ENCODE results near the gene BCL11B.

DNA sequence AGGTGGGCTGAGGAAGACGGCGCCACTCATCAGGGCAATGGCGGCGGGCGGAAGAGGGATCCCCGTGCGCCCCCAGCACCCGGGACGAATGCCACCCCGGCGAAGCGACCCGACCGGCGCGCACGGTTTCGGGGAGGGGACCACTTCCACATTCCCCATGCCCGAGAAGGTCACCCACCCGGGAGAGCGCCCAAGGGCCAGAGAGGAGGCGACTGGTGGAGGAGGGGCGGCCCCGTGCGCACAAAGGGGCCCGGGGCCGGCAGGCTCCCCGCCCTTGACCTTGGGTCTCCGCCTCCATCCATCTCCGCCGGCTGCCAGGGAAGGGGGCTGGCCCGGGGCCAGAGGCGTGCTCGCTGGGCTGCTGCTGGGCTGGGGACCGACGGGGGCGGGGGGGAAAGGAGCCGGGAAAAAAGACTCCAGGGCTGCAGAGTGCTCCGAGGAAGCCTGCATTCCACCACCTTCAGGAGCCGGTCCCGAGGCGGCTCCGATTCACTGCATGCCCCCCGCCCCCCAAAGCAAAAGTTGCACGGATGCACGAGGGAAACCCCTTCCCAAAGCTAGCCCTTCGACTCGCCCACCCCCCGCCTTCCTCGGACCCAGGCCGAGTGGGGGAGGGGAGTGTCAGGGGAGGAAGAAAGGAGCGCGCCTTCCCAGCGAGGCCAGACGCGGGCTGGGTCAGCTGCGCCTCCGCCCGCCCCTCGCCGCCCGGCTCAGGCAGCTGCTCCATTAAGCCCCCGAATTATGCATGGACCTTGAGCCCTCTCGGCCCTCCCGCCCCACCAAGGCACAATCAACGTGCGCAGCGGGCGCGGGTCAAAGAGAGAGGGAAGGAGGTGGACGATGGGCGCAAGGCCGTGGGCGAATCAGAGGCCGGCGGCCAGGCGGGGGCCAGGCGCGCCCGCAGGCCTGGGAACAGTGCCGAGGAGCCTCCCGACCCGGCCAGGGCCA, 26.2 kb downstream of the BCL11B start:
- no peak for TF ChIP-seq ISL1 (CRISPR knock-in tag; IDR thresholded peaks at IDR 0.05)
- TF ChIP-seq SNAI2 (CRISPR knock-in tag; IDR thresholded peaks at IDR 0.05): no peak
- TF ChIP-seq, protein P1, sequence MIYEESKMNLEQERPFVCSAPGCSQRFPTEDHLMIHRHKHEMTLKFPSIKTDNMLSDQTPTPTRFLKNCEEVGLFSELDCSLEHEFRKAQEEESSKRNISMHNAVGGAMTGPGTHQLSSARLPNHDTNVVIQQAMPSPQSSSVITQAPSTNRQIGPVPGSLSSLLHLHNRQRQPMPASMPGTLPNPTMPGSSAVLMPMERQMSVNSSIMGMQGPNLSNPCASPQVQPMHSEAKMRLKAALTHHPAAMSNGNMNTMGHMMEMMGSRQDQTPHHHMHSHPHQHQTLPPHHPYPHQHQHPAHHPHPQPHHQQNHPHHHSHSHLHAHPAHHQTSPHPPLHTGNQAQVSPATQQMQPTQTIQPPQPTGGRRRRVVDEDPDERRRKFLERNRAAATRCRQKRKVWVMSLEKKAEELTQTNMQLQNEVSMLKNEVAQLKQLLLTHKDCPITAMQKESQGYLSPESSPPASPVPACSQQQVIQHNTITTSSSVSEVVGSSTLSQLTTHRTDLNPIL (CRISPR knock-in tag; IDR thresholded peaks at IDR 0.05; ENCODE audit: low read depth): no peak
- no peak for TF ChIP-seq ZFP3 (CRISPR knock-in tag; IDR thresholded peaks at IDR 0.05)
- TF ChIP-seq TCF4 (CRISPR knock-in tag; IDR thresholded peaks at IDR 0.05; ENCODE audit: borderline replicate concordance): no peak
- TF ChIP-seq, protein P2, sequence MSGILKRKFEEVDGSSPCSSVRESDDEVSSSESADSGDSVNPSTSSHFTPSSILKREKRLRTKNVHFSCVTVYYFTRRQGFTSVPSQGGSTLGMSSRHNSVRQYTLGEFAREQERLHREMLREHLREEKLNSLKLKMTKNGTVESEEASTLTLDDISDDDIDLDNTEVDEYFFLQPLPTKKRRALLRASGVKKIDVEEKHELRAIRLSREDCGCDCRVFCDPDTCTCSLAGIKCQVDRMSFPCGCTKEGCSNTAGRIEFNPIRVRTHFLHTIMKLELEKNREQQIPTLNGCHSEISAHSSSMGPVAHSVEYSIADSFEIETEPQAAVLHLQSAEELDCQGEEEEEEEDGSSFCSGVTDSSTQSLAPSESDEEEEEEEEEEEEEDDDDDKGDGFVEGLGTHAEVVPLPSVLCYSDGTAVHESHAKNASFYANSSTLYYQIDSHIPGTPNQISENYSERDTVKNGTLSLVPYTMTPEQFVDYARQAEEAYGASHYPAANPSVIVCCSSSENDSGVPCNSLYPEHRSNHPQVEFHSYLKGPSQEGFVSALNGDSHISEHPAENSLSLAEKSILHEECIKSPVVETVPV (CRISPR knock-in tag; IDR thresholded peaks at IDR 0.05): no peak
- TF ChIP-seq ESRRG (CRISPR knock-in tag; IDR thresholded peaks at IDR 0.05): no peak
- no peak for TF ChIP-seq ZC3H10 (CRISPR knock-in tag; IDR thresholded peaks at IDR 0.05)
- no peak for TF ChIP-seq ZNF565 (CRISPR knock-in tag; conservative IDR thresholded peaks at IDR 0.05; ENCODE audit: low read depth)
- no peak for TF ChIP-seq OSR1 (CRISPR knock-in tag; IDR thresholded peaks at IDR 0.05)
- TF ChIP-seq, protein P3, sequence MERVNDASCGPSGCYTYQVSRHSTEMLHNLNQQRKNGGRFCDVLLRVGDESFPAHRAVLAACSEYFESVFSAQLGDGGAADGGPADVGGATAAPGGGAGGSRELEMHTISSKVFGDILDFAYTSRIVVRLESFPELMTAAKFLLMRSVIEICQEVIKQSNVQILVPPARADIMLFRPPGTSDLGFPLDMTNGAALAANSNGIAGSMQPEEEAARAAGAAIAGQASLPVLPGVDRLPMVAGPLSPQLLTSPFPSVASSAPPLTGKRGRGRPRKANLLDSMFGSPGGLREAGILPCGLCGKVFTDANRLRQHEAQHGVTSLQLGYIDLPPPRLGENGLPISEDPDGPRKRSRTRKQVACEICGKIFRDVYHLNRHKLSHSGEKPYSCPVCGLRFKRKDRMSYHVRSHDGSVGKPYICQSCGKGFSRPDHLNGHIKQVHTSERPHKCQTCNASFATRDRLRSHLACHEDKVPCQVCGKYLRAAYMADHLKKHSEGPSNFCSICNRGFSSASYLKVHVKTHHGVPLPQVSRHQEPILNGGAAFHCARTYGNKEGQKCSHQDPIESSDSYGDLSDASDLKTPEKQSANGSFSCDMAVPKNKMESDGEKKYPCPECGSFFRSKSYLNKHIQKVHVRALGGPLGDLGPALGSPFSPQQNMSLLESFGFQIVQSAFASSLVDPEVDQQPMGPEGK (CRISPR knock-in tag; IDR thresholded peaks at IDR 0.05; ENCODE audit: borderline replicate concordance): no peak
- no peak for TF ChIP-seq ZNF70 (CRISPR knock-in tag; IDR thresholded peaks at IDR 0.05)
- TF ChIP-seq, protein P4, sequence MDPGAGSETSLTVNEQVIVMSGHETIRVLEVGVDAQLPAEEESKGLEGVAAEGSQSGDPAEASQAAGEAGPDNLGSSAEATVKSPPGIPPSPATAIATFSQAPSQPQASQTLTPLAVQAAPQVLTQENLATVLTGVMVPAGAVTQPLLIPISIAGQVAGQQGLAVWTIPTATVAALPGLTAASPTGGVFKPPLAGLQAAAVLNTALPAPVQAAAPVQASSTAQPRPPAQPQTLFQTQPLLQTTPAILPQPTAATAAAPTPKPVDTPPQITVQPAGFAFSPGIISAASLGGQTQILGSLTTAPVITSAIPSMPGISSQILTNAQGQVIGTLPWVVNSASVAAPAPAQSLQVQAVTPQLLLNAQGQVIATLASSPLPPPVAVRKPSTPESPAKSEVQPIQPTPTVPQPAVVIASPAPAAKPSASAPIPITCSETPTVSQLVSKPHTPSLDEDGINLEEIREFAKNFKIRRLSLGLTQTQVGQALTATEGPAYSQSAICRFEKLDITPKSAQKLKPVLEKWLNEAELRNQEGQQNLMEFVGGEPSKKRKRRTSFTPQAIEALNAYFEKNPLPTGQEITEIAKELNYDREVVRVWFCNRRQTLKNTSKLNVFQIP (CRISPR knock-in tag; IDR thresholded peaks at IDR 0.05; ENCODE audit: borderline replicate concordance, low read depth): no peak
